GM13977 (cell line): ENCODE data around the gene KAZN.

ENCODE experiments used
- DNase-seq: peaks from one replicate; pipeline ENCODE4 v3.0.0; 2012; ENCODE audit warnings: low spot score
- CTCF ChIP-seq: IDR thresholded peaks from 2 replicates; pipeline ENCODE4 v1.5.1; 2012; ENCODE audit warnings: mild to moderate bottlenecking, control low read depth; ENCODE audit not compliant: insufficient read depth; ENCODE audit errors: extremely low read depth, missing control alignments
- in situ Hi-C: fragments of 300-500 bp; cut with MboI; formaldehyde crosslinking; loops from one replicate; pipeline ENCODE4 v1.12.0; 2022; ENCODE audit warnings: low sequenced_read_pairs, low pct_unique_long_range_greater_than_20kb, mixed read lengths, inconsistent platforms; ENCODE audit not compliant: unreplicated experiment

The KAZN gene

DNA sequence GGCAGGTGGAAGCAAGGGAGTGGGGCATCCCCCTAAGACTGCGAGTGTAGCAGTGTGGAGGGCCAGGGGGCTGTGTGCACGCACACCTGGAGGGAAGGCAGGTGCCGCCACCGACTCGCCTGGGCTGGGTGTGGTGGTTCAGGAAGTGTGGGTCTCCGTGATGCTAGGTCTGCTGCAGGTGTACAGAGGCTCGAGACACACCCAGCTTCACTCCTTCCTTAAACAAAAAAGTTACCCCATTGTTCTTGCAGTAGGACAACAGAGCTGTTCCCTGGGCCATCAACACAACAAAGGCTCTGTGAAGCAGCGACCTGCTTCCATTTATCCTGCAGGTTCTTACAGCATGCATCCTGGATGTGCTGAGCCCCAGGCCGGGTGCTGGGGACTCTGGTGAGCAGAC is 454.7 kb downstream of the KAZN start:
- no peak for TF ChIP-seq CTCF
- in situ Hi-C loops = no loop called here
- no peak for DNase-seq

DNA sequence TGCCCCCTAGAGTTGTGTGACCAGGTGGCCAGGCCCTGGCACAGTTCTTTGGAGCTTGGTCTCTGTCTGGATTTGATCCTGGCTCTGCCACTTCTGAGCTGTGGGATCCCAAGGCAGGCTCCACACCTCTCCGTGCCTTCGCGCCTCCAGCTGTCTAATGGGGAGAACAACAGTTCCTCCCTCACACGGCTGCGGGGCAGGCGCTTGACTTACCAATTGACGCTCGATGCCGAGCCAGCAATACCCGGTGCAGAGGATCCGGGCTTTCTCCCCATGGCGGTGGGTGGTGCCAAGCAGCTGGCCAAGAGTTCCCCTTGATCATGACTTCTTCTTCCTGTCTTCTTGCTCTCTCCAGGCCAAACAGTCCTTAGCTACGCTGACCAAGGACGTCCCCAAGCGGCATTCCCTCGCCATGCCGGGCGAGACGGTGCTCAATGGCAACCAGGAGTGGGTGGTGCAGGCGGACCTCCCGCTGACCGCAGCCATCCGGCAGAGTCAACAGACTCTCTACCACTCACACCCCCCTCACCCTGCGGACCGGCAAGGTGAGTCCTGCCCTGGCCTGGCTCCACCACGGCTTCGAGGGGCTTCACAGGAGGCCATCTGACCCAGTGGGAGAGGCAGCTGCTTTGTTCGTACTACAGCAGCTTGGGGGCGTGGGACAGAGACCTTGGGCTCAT is 457.4 kb downstream of the KAZN start:
- DNase-seq = no peak
- TF ChIP-seq CTCF = no peak
- in situ Hi-C loops = no loop called here

- no peak for DNase-seq
- in situ Hi-C loops = no loop called here
Observed at GRCh38 chr1:15056515-15057285, 458.2 kb downstream of the KAZN start.

DNA sequence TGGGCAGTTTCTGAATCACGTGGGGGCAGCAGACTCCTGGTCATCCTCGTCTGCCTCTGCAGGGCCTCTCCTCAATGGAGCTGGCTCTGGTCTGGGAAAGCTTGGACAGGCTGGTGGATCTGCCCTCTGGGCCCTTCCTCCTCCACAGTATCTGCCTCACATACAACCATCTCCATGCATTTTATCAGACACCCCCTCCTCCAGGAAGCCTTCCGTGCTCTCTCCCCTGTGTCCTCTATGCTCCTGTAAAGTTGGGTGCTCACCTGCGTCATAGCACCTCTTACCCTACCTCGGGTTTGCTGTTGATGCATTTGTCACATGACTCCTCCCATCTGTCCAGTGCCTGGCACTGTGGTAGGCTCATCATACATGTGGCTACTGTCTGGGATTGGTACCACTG is 459.3 kb downstream of the KAZN start:
- TF ChIP-seq CTCF = no peak
- no peak for DNase-seq
- in situ Hi-C loops = no loop called here

More at GRCh38 chr1:15056515-15057285, 458.2 kb downstream of the KAZN start:
- TF ChIP-seq CTCF = no peak

DNA sequence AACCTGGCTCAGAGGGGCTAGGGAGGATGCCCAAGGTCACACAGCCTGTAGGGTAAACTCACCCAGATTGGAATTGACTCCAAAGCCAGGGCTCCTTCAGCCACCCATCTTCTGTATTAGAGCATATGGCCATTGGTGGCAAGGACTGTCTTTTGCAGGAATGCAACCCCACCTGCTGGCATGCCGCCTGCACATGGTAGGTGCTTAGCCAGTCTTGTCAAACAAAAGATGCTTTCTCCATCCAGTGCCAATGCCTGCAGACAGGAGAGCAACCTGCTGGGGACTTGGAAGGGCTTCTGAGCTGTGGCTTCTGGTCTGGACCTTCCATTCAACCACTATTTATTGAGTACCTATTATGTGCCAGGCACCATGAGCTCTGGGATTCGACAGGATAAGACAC is 459.8 kb downstream of the KAZN start:
- TF ChIP-seq CTCF = no peak
- no peak for DNase-seq
- in situ Hi-C loops = no loop called here

DNA sequence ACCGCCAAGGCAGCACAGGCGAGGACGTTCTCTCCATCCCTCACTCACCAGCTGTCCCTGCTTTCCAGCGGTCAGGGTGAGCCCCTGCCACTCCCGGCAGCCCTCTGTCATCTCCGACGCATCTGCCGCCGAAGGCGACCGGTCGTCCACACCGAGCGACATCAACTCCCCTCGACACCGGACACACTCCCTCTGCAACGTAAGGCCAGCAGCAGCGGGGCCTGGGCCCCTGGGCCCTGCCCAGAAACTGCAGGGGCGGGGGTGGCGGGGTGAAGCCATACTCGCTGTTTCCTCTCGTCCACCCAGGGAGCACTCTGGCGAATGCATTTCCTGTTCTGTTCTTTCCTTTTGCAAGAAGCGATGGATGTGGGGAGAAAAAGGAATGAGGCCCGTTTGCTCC is 461.6 kb downstream of the KAZN start:
- TF ChIP-seq CTCF = no peak
- in situ Hi-C loops = no loop called here
- DNase-seq = no peak
